Endodermal cell (in vitro differentiated cells): ENCODE measurements around the gene HOXB5. TPM values are rescaled to one million over a fixed set of nuclear protein-coding genes. Genes with fewer than 3 reads are reported as not detected.

ENCODE experiments used
- DNase-seq: peaks from one replicate; pipeline ENCODE4 v3.0.0-alpha.2; 2017
- H3K27ac ChIP-seq: 2 replicates; pipeline ENCODE4 v1.5.1; 2013; ENCODE audit warnings: mild to moderate bottlenecking, low read depth, low read length, moderate library complexity
- H3K27me3 ChIP-seq: 2 replicates; pipeline ENCODE4 v1.6.1; 2013; ENCODE audit warnings: mild to moderate bottlenecking, low read length, moderate library complexity; ENCODE audit not compliant: insufficient read depth, control insufficient read depth, poor library complexity, severe bottlenecking
- H3K36me3 ChIP-seq: 2 replicates; pipeline ENCODE4 v1.7.0; 2013; ENCODE audit warnings: mild to moderate bottlenecking, low read length, moderate library complexity; ENCODE audit not compliant: control insufficient read depth, insufficient read depth
- H3K4me1 ChIP-seq: one replicate; pipeline ENCODE4 v1.7.0; 2013; ENCODE audit warnings: low read length; ENCODE audit not compliant: control insufficient read depth, insufficient read depth
- H3K4me3 ChIP-seq: 2 replicates; pipeline ENCODE4 v1.5.1; 2013; ENCODE audit warnings: mild to moderate bottlenecking, low read length, moderate library complexity
- H3K9ac ChIP-seq: 2 replicates; pipeline ENCODE4 v1.6.1; 2013; ENCODE audit warnings: mild to moderate bottlenecking, low read length, moderate library complexity; ENCODE audit not compliant: poor library complexity, severe bottlenecking; ENCODE audit errors: extremely low read depth
- H3K9me3 ChIP-seq: 2 replicates; pipeline ENCODE4 v1.6.1; 2013; ENCODE audit warnings: mild to moderate bottlenecking, low read length, moderate library complexity; ENCODE audit not compliant: control insufficient read depth
- H3K27ac Mint-ChIP-seq: 2 replicates; pipeline ENCODE4 v1.8.0; 2020; ENCODE audit warnings: mixed read lengths
- H3K27me3 Mint-ChIP-seq: 2 replicates; pipeline ENCODE4 v1.8.0; 2021; ENCODE audit warnings: mild to moderate bottlenecking, mixed read lengths; ENCODE audit not compliant: insufficient read depth
- H3K36me3 Mint-ChIP-seq: 2 replicates; pipeline ENCODE4 v1.8.0; 2020; ENCODE audit warnings: low read depth, mixed read lengths
- H3K4me1 Mint-ChIP-seq: 2 replicates; pipeline ENCODE4 v1.8.0; 2020; ENCODE audit warnings: mixed read lengths
- H3K4me3 Mint-ChIP-seq: 2 replicates; pipeline ENCODE4 v1.8.0; 2020; ENCODE audit warnings: mild to moderate bottlenecking, moderate library complexity, mixed read lengths
- H3K9me3 Mint-ChIP-seq: 2 replicates; pipeline ENCODE4 v1.8.0; 2020; ENCODE audit warnings: mild to moderate bottlenecking, mixed read lengths
- WGBS, 2 experiments: methylation state at CpG; one replicate each; pipeline versions ENCODE4 v1.1.5 to v1.1.7; 2013; ENCODE audit warnings: missing lambda C conversion rate in 2 of 2, mixed read lengths in 1 of 2; ENCODE audit not compliant: insufficient coverage in 1 of 2, insufficient read length in 1 of 2; 5-methylcytosine and 5-hydroxymethylcytosine counted together
- total RNA-seq, 2 donors: library from RNA; stranded (reverse); fragmentation: NEBNext Ultra II Directional in 1 of 2; extraction: Animal tissue kit (Norgen Biotek cat#: 25700) in 1 of 2; gene quantifications; 2 replicates in 1 of 2; 3 replicates in 1 of 2; pipeline ENCODE4 v1.2.1, GENCODE V29; 2021
- TF ChIP-seq, protein P1 (sequence below): fragments of 200-600 bp; sonication (generic); conservative IDR thresholded peaks from 2 replicates; pipeline ENCODE4 v1.5.0; 2021; ENCODE audit warnings: antibody characterized with exemption, mild to moderate bottlenecking

Gene HOXB5
- total RNA-seq, 2 donors from 2014 or later = not detected

DNA sequence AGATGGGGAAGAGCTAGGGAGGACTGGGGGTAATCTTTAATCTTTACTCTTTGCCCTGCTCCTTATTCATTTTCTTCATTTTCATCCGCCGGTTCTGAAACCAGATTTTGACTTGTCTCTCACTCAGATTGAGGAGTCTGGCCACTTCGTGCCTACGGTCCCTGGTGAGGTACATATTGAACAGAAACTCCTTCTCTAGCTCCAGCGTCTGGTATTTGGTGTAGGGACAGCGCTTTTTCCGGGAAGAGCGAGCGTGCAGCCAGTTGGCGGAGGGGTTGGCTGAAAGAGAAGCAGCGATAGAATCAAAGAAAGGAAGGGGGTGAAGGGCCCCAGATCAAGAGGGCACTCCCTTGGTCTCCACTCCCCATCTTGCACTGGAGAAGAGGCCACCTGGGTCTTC is 29.3 kb upstream of the HOXB5 start:
- Histone ChIP-seq H3K4me1 (peaks cover 2% of the 10 kb centered on the region), H3K4me3 (no peak overlapping the region), H3K27me3 (peaks cover 100% of the 10 kb centered on the region), H3K9me3 (peaks cover 8% of the 10 kb centered on the region), H3K9ac (no peak overlapping the region), H3K27ac (no peak overlapping the region), H3K36me3 (no peaks in the 10 kb centered on the region)
- Mint-ChIP-seq H3K27me3 (peaks cover 99% of the 10 kb centered on the region), H3K27ac (no peak overlapping the region), H3K4me1 (peaks cover 4% of the 10 kb centered on the region), H3K36me3 (no peaks in the 10 kb centered on the region), H3K4me3 (no peak overlapping the region), H3K9me3 (no peaks in the 10 kb centered on the region)
- WGBS, 2 experiments = 13 to 15% methylated on average over 9 to 11 of the region's 11 CpGs
- TF ChIP-seq, protein P1, sequence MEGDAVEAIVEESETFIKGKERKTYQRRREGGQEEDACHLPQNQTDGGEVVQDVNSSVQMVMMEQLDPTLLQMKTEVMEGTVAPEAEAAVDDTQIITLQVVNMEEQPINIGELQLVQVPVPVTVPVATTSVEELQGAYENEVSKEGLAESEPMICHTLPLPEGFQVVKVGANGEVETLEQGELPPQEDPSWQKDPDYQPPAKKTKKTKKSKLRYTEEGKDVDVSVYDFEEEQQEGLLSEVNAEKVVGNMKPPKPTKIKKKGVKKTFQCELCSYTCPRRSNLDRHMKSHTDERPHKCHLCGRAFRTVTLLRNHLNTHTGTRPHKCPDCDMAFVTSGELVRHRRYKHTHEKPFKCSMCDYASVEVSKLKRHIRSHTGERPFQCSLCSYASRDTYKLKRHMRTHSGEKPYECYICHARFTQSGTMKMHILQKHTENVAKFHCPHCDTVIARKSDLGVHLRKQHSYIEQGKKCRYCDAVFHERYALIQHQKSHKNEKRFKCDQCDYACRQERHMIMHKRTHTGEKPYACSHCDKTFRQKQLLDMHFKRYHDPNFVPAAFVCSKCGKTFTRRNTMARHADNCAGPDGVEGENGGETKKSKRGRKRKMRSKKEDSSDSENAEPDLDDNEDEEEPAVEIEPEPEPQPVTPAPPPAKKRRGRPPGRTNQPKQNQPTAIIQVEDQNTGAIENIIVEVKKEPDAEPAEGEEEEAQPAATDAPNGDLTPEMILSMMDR = no peak
- DNase-seq = no peak

DNA sequence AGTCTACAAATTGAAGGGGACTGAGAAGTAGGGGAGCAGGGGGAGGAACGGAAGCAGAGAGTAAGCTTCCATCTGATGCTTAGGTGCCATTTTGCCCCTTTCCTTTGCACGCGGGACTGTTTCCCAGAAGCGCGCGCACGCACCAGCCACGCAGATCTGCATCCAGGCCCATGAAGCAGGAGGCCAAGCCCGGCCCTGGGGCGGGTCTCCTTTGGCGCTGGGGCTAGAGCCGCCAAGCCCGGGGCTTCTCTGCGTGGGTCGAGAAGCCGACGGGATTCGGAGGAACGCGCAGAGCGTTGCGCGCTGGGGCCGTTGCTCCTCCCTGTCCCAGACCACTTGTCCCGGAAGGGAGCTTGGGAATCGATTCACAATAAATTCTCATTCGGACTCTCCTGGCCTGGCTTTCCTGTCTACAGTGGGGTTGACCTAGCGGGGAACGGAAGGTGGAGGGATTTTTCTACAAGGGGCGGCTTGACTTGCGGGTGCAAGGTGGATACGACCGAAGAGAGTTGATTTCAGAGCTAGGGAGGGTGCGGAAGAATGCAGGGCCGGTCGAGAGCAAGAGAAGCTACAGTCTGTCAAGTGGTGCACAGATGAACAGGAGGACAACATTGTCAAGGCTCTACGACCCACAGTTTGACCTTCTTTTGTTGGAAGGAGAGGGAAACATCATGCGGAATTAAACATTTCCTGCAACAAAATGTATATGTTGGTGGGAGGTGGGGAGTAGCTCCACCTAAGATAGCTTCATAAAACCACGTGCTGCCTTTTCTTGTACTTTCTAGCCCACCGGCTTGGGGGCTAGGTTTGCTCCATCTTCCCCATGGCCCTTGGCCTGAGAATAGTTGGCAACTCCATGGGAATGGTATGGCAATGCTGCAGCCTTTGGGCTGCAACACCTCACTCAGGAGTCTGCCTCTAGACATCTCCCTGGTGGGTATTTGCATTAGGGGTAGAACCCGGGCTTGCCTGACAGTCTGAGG is 28.1 kb upstream of the HOXB5 start:
- Mint-ChIP-seq H3K9me3 (no peaks in the 10 kb centered on the region), H3K27ac (no peak overlapping the region), H3K4me1 (peaks cover 4% of the 10 kb centered on the region), H3K4me3 (no peak overlapping the region), H3K27me3 (peaks cover 99% of the 10 kb centered on the region), H3K36me3 (no peaks in the 10 kb centered on the region)
- Histone ChIP-seq H3K9me3 (peaks cover 8% of the 10 kb centered on the region), H3K4me3 (no peak overlapping the region), H3K4me1 (peaks cover 2% of the 10 kb centered on the region), H3K36me3 (no peaks in the 10 kb centered on the region), H3K27ac (peak overlapping the region; percentile 6), H3K9ac (no peak overlapping the region), H3K27me3 (peaks cover 100% of the 10 kb centered on the region)
- WGBS, 2 experiments = 8 to 15% methylated on average over 13 to 41 of the region's 41 CpGs
- TF ChIP-seq, protein P1 = no peak
- peak; percentile 66 for DNase-seq

DNA sequence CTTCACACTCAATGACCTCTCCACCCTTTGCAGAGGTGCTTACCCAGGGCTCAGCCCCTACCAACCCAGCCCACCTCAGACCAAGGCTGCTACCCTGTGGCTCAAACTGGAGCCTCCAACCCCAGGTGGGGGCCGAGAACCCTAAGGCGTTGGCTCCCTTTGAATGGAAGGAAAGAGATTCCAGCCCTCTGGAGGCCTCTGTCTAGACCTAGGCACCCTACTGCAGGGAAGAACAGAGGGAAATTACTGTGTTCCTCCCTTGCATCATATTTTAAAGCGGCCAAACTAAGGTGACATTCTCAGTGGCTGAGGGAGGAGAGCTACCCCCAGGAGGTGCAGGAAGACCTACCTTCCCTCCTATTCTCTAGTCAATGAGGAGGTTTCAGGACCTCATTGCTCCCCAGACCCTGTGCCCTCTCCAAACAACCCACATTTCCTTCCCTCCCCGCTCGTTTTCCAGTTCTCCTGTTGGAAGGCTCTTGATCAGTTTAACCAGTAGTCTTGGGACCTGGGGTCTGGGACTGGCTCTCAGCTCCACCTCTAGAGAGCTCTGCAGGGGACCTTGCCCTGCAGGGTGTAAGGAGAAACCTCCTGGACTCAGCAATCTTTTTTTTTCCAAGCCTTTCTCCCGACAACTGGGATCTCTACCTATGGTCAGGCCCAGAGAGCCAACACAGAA is 27.0 kb upstream of the HOXB5 start:
- H3K36me3 Mint-ChIP-seq = no peaks in the 10 kb centered on the region
- peaks cover 2% of the 10 kb centered on the region for H3K4me1 ChIP-seq
- DNase-seq = peak; percentile 60
- H3K9me3 Mint-ChIP-seq = no peaks in the 10 kb centered on the region
- H3K27ac ChIP-seq = peak overlapping the region; percentile 21
- no peaks in the 10 kb centered on the region for H3K36me3 ChIP-seq
- H3K27me3 ChIP-seq = peaks cover 100% of the 10 kb centered on the region
- H3K4me3 Mint-ChIP-seq = no peak overlapping the region
- peaks cover 99% of the 10 kb centered on the region for H3K27me3 Mint-ChIP-seq
- H3K4me3 ChIP-seq = no peak overlapping the region
- no peak overlapping the region for H3K9ac ChIP-seq
- WGBS, 2 experiments = 6 to 20% methylated on average over 2 to 5 of the region's 6 CpGs
- peaks cover 4% of the 10 kb centered on the region for H3K4me1 Mint-ChIP-seq
- peaks cover 8% of the 10 kb centered on the region for H3K9me3 ChIP-seq
- H3K27ac Mint-ChIP-seq = no peak overlapping the region
- TF ChIP-seq, protein P1 = no peak
